GM21723 (cell line): ENCODE measurements around the gene INSM2.

Experiments used
- ATAC-seq: cut with Tn5 transposase; IDR thresholded peaks from one replicate; pipeline ENCODE4 v1.9.1; 2021; ENCODE audit warnings: mild to moderate bottlenecking, moderate library complexity; ENCODE audit not compliant: unreplicated experiment

The INSM2 gene, protein sequence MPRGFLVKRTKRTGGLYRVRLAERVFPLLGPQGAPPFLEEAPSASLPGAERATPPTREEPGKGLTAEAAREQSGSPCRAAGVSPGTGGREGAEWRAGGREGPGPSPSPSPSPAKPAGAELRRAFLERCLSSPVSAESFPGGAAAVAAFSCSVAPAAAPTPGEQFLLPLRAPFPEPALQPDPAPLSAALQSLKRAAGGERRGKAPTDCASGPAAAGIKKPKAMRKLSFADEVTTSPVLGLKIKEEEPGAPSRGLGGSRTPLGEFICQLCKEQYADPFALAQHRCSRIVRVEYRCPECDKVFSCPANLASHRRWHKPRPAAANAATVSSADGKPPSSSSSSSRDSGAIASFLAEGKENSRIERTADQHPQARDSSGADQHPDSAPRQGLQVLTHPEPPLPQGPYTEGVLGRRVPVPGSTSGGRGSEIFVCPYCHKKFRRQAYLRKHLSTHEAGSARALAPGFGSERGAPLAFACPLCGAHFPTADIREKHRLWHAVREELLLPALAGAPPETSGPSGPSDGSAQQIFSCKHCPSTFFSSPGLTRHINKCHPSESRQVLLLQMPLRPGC

DNA sequence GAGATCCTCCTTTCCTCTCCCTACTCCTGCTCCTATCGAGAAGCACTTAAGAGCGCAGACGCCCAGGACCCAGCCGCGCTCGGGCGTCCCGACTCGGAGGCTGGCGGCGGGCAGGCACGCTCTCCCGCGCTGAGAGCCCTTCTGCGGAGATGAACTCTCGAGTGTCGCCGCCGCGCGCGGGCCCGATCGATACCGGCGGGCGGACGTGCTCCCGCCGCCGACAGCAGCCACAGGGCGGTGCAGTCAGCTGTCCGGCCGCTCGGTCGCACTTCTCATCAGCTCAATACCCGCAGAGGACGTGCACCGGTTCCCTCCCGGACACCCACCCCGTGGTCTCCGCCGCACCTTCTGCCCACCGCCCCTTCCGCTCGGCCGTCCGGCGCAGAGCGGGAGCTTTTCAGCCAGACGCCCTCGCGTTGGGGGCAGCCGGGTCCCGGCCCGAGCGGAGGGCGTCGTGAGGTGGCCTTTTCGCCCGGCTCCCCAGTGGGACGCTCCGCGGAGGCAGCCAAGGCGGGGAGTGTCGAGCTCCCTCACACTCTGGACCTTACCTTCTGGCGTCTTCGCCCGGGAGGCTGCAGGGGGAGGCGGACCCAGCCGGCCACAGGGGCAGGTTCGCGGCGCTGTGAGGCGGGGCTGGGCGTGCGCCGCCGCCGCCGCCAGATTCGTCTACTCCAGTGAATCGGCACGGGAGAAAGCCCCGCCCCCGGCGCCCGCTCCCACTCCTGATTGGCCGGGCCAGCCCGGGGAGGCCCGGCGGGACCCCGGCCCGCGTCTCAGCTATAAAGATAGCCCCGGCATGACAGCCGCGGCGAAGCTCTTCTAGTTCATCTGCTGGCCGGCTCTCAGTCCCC is at the start of gene INSM2:
Gene INSM2, plus strand, starts transcription at position 808 of the 851 bp plus-strand sequence. CDS start 89 bp downstream, outside the sequence.
- ATAC-seq = peak; percentile 77

DNA sequence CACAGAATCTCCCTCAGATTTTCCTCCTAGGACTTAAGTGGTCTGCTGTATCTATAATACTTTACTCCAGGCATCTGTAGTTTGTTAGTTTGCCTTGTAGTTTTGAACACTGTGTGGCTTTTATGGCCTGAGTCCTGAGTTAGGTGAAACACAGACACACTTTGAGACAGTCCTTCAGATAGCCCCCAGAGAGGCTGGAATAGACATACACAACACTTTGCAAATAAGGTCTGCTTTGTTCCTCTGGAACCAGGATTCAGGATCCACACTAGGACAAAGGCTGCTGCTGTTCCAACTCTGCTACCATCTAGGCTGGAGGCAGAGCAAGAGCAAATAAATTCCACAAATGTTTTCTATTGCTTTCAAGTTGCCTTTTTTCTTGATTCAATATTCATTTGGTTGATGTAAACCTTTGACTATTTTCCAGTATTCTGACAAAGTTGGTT is 41.4 kb upstream of the INSM2 start:
- ATAC-seq = no peak

GRCh38 chr14:35495278-35495677 is 38.7 kb upstream of the INSM2 start:
- ATAC-seq = no peak

DNA sequence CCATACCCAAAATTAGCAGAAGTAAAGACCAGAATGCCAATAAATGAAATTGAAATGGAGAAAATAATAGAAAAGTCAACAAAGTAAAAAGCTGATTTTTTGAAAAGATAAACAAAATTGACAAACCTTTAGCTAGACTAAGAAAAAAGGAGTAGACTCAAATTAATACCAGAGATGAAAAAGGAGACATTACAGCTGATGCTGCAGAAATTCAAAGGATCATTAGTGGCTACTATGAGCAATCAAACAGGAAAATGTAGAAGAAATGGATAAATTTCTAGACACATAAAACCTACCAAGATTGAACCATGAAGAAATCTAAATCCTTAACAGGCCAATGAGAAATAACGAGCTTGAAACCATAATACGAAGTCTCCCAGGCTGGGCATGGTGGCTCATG is 34.8 kb upstream of the INSM2 start:
- no peak for ATAC-seq

GRCh38 chr14:35503646-35504045 is 30.3 kb upstream of the INSM2 start:
- no peak for ATAC-seq

DNA sequence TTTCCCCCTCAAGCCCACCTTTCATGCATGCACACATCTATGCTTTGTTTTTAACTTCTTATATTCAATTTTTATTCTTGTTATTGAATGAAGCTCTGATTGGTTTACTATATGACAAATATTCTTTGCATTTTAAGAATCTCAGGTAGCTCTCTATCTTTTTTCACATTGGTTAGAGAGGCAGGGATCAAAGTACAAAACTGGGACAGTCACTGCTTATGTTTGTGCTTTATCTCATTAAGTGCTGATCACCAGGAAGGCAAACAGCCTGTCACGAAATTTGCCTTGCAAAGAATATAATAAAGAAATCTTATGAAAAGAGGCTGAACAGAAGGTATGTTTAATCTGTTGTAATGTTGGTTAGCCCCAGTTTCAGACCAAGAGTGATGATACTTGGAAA is 29.7 kb upstream of the INSM2 start:
- no peak for ATAC-seq

GRCh38 chr14:35506461-35506860 is 27.5 kb upstream of the INSM2 start:
- no peak for ATAC-seq

- ATAC-seq = no peak
These were observed 27.0 kb upstream of the INSM2 start for GRCh38 chr14:35506927-35507326.

DNA sequence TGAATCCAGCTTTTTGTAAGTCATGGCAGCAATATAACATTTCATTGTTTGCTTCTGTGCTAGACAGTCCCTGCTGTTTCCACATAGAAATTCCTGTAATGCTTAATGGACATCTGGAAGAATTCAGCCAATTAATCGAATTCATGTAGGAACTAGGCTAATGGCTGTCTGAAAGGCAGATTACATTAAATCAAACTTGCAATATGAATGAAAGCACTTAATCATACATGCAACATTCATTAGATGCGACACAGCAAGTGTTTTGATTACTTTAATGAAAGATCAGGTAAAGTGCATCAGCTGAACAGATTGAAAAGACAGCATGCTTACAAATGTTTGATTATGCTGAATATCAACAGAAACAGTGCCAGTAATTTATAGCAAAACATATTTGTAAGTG is 24.1 kb upstream of the INSM2 start:
- ATAC-seq = no peak

DNA sequence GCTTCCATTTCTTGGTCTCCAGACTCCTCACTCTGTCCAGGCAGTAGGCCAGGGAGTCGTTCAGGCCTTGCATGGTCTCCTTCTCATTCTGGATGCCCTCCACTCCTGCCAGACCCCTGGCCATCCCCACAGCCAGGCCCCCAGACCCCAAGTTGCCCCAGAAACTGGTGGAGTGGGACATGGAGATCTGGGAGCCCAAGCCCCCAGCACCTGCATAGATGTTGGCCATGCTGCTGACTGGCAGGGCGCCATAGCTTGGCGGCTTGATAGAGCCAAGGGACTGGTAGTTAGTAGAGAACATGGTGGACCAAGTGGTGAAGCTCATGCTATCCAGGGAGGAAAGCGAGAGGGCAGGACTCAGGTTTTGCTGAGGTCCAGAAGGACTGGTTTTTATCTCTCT is 21.2 kb upstream of the INSM2 start:
- no peak for ATAC-seq

GRCh38 chr14:35515916-35516315 is 18.0 kb upstream of the INSM2 start:
- no peak for ATAC-seq

DNA sequence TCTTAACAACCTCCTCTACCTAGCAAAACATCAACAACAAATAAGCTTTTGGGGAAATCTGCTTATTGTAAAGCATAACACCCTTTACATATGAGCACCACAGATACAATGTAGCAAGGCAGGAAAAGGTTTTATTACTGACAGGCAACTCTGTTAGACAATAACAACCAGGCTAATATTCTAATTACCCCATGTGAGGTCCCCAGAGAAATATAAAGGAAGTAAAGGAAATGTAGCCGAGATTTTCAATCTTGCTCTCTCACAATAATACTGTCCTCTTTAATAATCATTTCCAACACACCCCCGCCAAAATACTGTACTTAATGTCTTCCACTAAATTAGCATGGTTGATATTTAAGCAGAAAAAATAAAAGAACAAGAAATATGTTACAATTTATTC is 14.0 kb upstream of the INSM2 start:
- no peak for ATAC-seq

- ATAC-seq = no peak
These were observed 8.3 kb upstream of the INSM2 start for GRCh38 chr14:35525695-35526094.

GRCh38 chr14:35526962-35527361 is 7.0 kb upstream of the INSM2 start:
- ATAC-seq = no peak

DNA sequence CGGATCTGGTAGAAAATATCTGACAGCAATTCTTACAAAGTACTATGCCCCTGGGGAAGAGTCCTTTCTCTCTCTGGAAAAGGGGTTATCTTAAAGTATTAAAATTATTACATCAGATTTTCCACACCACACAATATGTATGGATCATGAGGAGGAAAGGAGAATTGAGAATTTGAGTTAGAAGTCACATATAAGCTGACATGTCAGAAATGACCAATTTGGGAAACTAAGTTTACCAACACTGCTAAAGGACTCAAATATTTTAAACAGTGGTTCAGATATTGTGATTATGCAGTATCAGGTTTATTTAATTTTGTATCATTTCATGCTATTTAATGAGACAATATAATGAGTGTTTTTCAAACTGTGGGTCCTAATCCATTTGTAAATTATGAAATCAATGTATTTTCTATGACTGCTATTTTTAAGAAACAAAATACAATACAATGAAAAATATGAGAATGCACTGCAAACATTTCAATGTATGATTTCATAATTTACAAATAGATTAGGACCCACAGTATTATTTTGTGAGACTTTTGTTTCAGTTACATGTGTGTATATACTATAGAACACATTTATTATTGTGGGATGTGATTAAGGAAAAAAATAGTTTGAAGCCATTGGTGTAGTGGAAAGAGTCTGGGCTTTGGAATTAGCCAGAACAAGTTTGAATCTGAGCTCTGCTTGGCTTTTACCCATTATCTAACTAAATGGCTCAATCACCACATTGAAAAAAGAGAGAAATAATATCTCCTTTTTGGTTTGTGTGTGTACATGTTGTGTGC is 1.8 kb upstream of the INSM2 start:
- ATAC-seq = no peak

DNA sequence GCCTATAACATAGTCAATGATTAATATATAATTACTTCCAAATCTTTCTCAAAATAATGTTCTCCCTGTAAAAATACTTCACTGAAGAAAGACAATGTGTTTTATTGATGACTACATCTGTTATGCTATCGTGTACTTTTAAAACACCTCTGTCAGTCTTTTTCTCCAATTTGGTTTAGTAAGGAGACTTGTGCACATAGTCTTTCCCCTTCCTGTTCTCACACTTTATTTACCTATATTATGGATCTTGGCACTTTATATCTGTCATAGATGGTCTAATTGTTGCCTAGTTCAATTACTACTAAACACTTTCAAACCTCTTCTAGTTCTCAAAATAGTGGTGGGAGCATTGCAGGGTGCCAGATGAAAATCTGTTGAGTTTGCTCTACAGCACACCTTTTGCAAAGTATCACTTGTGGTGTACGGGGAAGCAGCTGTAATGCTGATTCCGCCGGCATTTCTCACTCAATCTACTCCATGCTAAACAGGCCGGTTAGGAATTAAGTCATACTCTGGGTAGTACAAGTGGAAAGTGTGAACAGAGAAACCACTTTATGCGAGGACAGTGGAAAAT is 1.1 kb upstream of the INSM2 start:
- ATAC-seq = no peak

DNA sequence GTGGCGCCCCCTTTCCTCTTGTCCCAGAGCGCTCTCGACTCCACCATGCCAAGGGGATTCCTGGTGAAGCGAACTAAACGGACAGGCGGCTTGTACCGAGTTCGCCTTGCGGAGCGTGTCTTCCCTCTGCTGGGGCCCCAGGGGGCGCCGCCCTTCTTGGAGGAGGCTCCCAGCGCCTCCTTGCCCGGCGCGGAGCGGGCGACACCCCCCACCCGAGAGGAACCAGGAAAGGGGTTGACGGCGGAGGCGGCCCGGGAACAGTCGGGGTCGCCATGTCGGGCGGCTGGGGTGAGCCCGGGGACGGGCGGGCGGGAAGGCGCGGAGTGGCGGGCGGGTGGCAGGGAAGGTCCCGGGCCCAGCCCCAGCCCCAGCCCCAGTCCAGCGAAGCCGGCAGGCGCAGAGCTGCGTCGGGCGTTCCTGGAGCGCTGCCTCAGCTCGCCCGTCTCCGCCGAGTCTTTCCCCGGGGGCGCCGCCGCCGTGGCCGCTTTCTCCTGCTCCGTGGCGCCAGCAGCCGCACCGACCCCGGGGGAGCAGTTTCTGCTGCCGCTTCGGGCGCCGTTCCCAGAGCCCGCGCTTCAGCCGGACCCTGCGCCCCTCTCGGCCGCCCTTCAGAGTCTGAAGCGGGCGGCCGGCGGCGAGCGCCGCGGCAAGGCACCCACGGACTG is 376 bp downstream of the INSM2 start:
- ATAC-seq = peak; percentile 22

GRCh38 chr14:35534873-35535482 is 1.0 kb downstream of the INSM2 start:
- ATAC-seq = peak; percentile 65

DNA sequence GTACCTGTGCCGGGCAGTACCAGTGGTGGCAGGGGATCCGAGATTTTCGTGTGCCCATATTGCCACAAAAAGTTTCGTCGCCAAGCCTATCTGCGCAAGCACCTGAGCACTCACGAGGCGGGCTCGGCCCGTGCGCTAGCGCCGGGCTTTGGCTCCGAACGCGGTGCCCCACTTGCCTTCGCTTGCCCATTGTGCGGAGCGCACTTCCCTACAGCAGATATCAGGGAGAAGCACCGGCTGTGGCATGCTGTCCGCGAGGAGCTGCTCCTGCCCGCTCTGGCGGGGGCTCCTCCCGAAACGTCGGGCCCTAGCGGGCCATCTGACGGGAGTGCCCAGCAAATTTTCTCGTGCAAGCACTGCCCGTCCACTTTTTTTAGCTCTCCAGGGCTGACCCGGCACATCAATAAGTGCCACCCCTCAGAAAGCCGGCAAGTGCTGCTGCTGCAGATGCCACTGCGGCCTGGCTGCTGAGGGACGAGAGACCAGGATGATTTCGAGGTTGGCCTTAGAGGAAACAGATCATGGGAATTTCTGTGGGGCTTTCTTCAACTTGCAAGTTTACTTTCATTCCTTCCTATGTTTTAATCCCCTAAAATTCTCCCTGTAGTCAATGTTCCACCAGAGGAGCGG is 1.6 kb downstream of the INSM2 start:
- ATAC-seq = no peak
